HEK293 (cell line): ENCODE data around the gene DAGLB.
"Not testable (repeated sequence)": the region's sequence is repeated elsewhere in the genome, so short reads cannot be mapped to it uniquely, and the experiment has no call there.

Source experiments
- CTCF ChIA-PET: fragments of 350-600 bp; formaldehyde crosslinking; extraction: SDS; loops from one replicate; lab custom pipeline; 2021; ENCODE audit warnings: antibody characterized with exemption; lab: Yijun Ruan, JAX
- POLR2A ChIA-PET: fragments of 300-600 bp; formaldehyde crosslinking; extraction: SDS; loops from one replicate; lab custom pipeline; 2020; ENCODE audit warnings: antibody characterized with exemption, inconsistent platforms; lab: Yijun Ruan, JAX
- H3K27ac ChIP-seq: fragments of 200-500 bp; sonication (Bioruptor generic); 2 replicates; pipeline ENCODE4 v1.5.1; 2014; ENCODE audit warnings: low read depth, low read length, control low read depth, inconsistent platforms; ENCODE audit errors: extremely low read depth
- H3K36me3 ChIP-seq, 2 experiments: fragments of 200-500 bp in 1 of 2; sonication (Bioruptor generic) in 1 of 2; 1 replicate in 1 of 2; 2 replicates in 1 of 2; pipeline ENCODE4 v1.5.1; 2014 to 2017; ENCODE audit warnings: inconsistent platforms in 2 of 2, low read length in 2 of 2; ENCODE audit not compliant: control insufficient read depth in 2 of 2, insufficient read depth in 1 of 2
- H3K4me1 ChIP-seq: fragments of 200-500 bp; sonication (Bioruptor generic); 2 replicates; pipeline ENCODE4 v1.5.1; 2014; ENCODE audit warnings: mild to moderate bottlenecking, low read length, inconsistent platforms; ENCODE audit not compliant: control insufficient read depth, insufficient read depth
- H3K4me3 ChIP-seq: 2 replicates; pipeline ENCODE4 v1.5.1; 2011; ENCODE audit warnings: low read depth, mild to moderate bottlenecking, control low read depth, low read length, moderate library complexity
- H3K9me3 ChIP-seq: fragments of 200-500 bp; sonication (Bioruptor generic); 2 replicates; pipeline ENCODE4 v1.5.1; 2014; ENCODE audit warnings: low read depth, low read length, inconsistent platforms; ENCODE audit not compliant: control insufficient read depth, insufficient read depth
- AEBP2 ChIP-seq: fragments of 450-650 bp; formaldehyde crosslinking; IDR thresholded peaks from 2 replicates; pipeline ENCODE4 v1.5.1; 2016; ENCODE audit warnings: missing biosample characterization, missing genetic modification characterization, borderline replicate concordance
- EGR2 ChIP-seq: fragments of 450-650 bp; formaldehyde crosslinking; IDR thresholded peaks from 2 replicates; pipeline ENCODE4 v1.5.1; 2016; ENCODE audit warnings: low read depth, missing biosample characterization, missing genetic modification characterization
- FEZF1 ChIP-seq: fragments of 450-650 bp; formaldehyde crosslinking; IDR thresholded peaks from 2 replicates; pipeline ENCODE4 v1.5.1; 2016; ENCODE audit warnings: missing biosample characterization, missing genetic modification characterization
- HOXC10 ChIP-seq: sonication (generic); formaldehyde crosslinking; IDR thresholded peaks from 2 replicates; pipeline ENCODE4 v1.8.1; 2023; ENCODE audit warnings: mild to moderate bottlenecking, missing genetic modification reagents
- IKZF3 ChIP-seq: fragments of 450-650 bp; IDR thresholded peaks from 2 replicates; pipeline ENCODE4 v1.5.0; 2018; ENCODE audit warnings: missing biosample characterization, mild to moderate bottlenecking, missing genetic modification characterization, moderate library complexity
- KLF10 ChIP-seq: fragments of 450-650 bp; IDR thresholded peaks from 2 replicates; pipeline ENCODE4 v1.5.1; 2018; ENCODE audit warnings: missing biosample characterization, mild to moderate bottlenecking, missing genetic modification characterization
- TCF7L2 ChIP-seq: IDR thresholded peaks from 2 replicates; pipeline ENCODE4 v1.6.1; 2011; ENCODE audit warnings: low read depth, mild to moderate bottlenecking, inconsistent platforms, low read length, moderate library complexity, borderline replicate concordance
- ZBTB17 ChIP-seq: fragments of 450-650 bp; formaldehyde crosslinking; IDR thresholded peaks from 2 replicates; pipeline ENCODE4 v1.5.1; 2016; ENCODE audit warnings: missing biosample characterization, missing genetic modification characterization
- ZBTB44 ChIP-seq: fragments of 450-650 bp; IDR thresholded peaks from 2 replicates; pipeline ENCODE4 v1.5.1; 2018; ENCODE audit warnings: missing biosample characterization, mild to moderate bottlenecking, missing genetic modification characterization
- ZBTB7A ChIP-seq: fragments of 450-650 bp; formaldehyde crosslinking; IDR thresholded peaks from 2 replicates; pipeline ENCODE4 v1.5.1; 2016; ENCODE audit warnings: low read depth, missing biosample characterization, missing genetic modification characterization
- ZNF10 ChIP-seq: fragments of 450-650 bp; formaldehyde crosslinking; IDR thresholded peaks from 2 replicates; pipeline ENCODE4 v1.5.1; 2017; ENCODE audit warnings: missing biosample characterization, missing genetic modification characterization
- ZNF112 ChIP-seq: fragments of 450-650 bp; formaldehyde crosslinking; IDR thresholded peaks from 2 replicates; pipeline ENCODE4 v1.5.0; 2017; ENCODE audit warnings: missing biosample characterization, missing genetic modification characterization
- ZNF121 ChIP-seq: fragments of 450-650 bp; formaldehyde crosslinking; IDR thresholded peaks from 2 replicates; pipeline ENCODE4 v1.5.1; 2016; ENCODE audit warnings: missing biosample characterization, missing genetic modification characterization
- ZNF148 ChIP-seq: fragments of 450-650 bp; formaldehyde crosslinking; IDR thresholded peaks from 2 replicates; pipeline ENCODE4 v1.5.0; 2017; ENCODE audit warnings: missing biosample characterization, missing genetic modification characterization, borderline replicate concordance
- ZNF19 ChIP-seq: fragments of 450-650 bp; formaldehyde crosslinking; IDR thresholded peaks from 2 replicates; pipeline ENCODE4; 2016; ENCODE audit warnings: missing biosample characterization, missing genetic modification characterization, low read depth
- ZNF311 ChIP-seq: fragments of 450-650 bp; formaldehyde crosslinking; IDR thresholded peaks from 2 replicates; pipeline ENCODE4 v1.5.1; 2017; ENCODE audit warnings: missing biosample characterization, missing genetic modification characterization, borderline replicate concordance
- ZNF341 ChIP-seq: fragments of 450-650 bp; formaldehyde crosslinking; IDR thresholded peaks from 2 replicates; pipeline ENCODE4; 2016; ENCODE audit warnings: low read depth, missing biosample characterization, missing genetic modification characterization
- ZNF366 ChIP-seq: fragments of 450-650 bp; formaldehyde crosslinking; conservative IDR thresholded peaks from 2 replicates; pipeline ENCODE4 v1.5.1; 2016; ENCODE audit warnings: missing biosample characterization, missing genetic modification characterization
- ZNF416 ChIP-seq: fragments of 450-650 bp; formaldehyde crosslinking; IDR thresholded peaks from 2 replicates; pipeline ENCODE4 v1.5.1; 2016; ENCODE audit warnings: missing biosample characterization, missing genetic modification characterization
- ZNF426 ChIP-seq: fragments of 450-650 bp; formaldehyde crosslinking; IDR thresholded peaks from 2 replicates; pipeline ENCODE4 v1.5.1; 2017; ENCODE audit warnings: missing biosample characterization, missing genetic modification characterization, mild to moderate bottlenecking, inconsistent platforms, moderate library complexity
- ZNF580 ChIP-seq: fragments of 450-650 bp; formaldehyde crosslinking; IDR thresholded peaks from 2 replicates; pipeline ENCODE4 v1.5.1; 2016; ENCODE audit warnings: missing biosample characterization, missing genetic modification characterization
- ZNF596 ChIP-seq: fragments of 450-650 bp; IDR thresholded peaks from 2 replicates; pipeline ENCODE4 v1.5.0; 2018; ENCODE audit warnings: missing biosample characterization, mild to moderate bottlenecking, missing genetic modification characterization, moderate library complexity
- ZNF621 ChIP-seq: fragments of 450-650 bp; formaldehyde crosslinking; IDR thresholded peaks from 2 replicates; pipeline ENCODE4 v1.5.1; 2017; ENCODE audit warnings: missing biosample characterization, missing genetic modification characterization
- ZNF623 ChIP-seq: fragments of 450-650 bp; formaldehyde crosslinking; IDR thresholded peaks from 2 replicates; pipeline ENCODE4 v1.5.1; 2016; ENCODE audit warnings: missing biosample characterization, missing genetic modification characterization
- ZNF624 ChIP-seq: fragments of 450-650 bp; formaldehyde crosslinking; IDR thresholded peaks from 2 replicates; pipeline ENCODE4 v1.5.1; 2017; ENCODE audit warnings: missing biosample characterization, missing genetic modification characterization
- ZNF791 ChIP-seq: fragments of 450-650 bp; formaldehyde crosslinking; IDR thresholded peaks from 2 replicates; pipeline ENCODE4 v1.5.1; 2016; ENCODE audit warnings: missing biosample characterization, missing genetic modification characterization

Gene DAGLB

GRCh38 chr7:6382817-6383216, 64.9 kb downstream of the DAGLB start:
- Histone ChIP-seq H3K4me1 (peaks cover 14% of the 10 kb centered on the region), H3K27ac (no peak overlapping the region), H3K4me3 (no peak overlapping the region), H3K9me3 (no peaks in the 10 kb centered on the region), H3K36me3 (peaks cover 6 to 11% of the 10 kb centered on the region in 2 experiments; a peak in 2 of 3 replicates)
- POLR2A ChIA-PET: no interaction called here
- CTCF ChIA-PET: interaction anchor here (0.6 to 0.7 kb wide), 2 partner anchors 33 to 118 kb away, joined by 3 to 4 read pairs; no protein-coding TSS in a partner anchor
- TF ChIP-seq TCF7L2: no peak
- TF ChIP-seq ZNF341 (tag by site-specific recombination): no peak
- TF ChIP-seq ZNF426 (tag by site-specific recombination): no peak
- TF ChIP-seq HOXC10: no peak
- TF ChIP-seq ZNF623 (tag by site-specific recombination): no peak
- no peak for TF ChIP-seq ZNF621 (tag by site-specific recombination)
- no peak for TF ChIP-seq EGR2
- TF ChIP-seq AEBP2: no peak

- H3K27ac ChIP-seq: not testable (repeated sequence)
- H3K4me1 ChIP-seq: peaks cover 17% of the 10 kb centered on the region
Observed at GRCh38 chr7:6381846-6382245, 65.9 kb downstream of the DAGLB start.

GRCh38 chr7:6380310-6381095, 67.3 kb downstream of the DAGLB start:
- H3K27ac ChIP-seq: no peak overlapping the region
- CTCF ChIA-PET: interaction anchor here (0.5 kb wide), 1 partner anchor 34 kb away, joined by 7 read pairs; no protein-coding TSS in a partner anchor
- POLR2A ChIA-PET: interaction anchor here (0.5 to 0.6 kb wide), 2 partner anchors 31 to 369 kb away, joined by 3 to 4 read pairs; no protein-coding TSS in a partner anchor
- no peak for TF ChIP-seq ZNF10
- no peak for TF ChIP-seq ZNF366 (tag by site-specific recombination)
- no peak for TF ChIP-seq ZNF416 (tag by site-specific recombination)
- no peak for TF ChIP-seq ZNF148 (tag by site-specific recombination)
- peak; percentile 52; the same call in 1 of the 2 replicates for TF ChIP-seq FEZF1
- no peak for TF ChIP-seq ZBTB7A
- TF ChIP-seq IKZF3 (tag by site-specific recombination): no peak
- no peak for TF ChIP-seq ZNF19 (tag by site-specific recombination)
- no peak for TF ChIP-seq ZNF624 (tag by site-specific recombination)
- TF ChIP-seq ZNF623 (tag by site-specific recombination): no peak
- no peak for TF ChIP-seq ZBTB17 (tag by site-specific recombination)
- no peak for TF ChIP-seq ZNF112 (tag by site-specific recombination)
- no peak for TF ChIP-seq ZBTB44 (tag by site-specific recombination)
- TF ChIP-seq KLF10 (tag by site-specific recombination): no peak
- no peak for TF ChIP-seq ZNF341 (tag by site-specific recombination)
- TF ChIP-seq ZNF791: no peak
- TF ChIP-seq ZNF121: peak; percentile 67; the same call in 1 of the 2 replicates
- TF ChIP-seq ZNF580 (tag by site-specific recombination): no peak
- no peak for TF ChIP-seq ZNF596 (tag by site-specific recombination)
- TF ChIP-seq ZNF311: no peak

More at GRCh38 chr7:6381846-6382245, 65.9 kb downstream of the DAGLB start:
- POLR2A ChIA-PET: interaction anchor here (0.6 to 1.0 kb wide), 4 partner anchors 15 to 82 kb away, joined by 3 to 5 read pairs (median 4); no protein-coding TSS in a partner anchor
- CTCF ChIA-PET, H3K9me3 ChIP-seq, H3K36me3 ChIP-seq, H3K4me3 ChIP-seq: not testable (repeated sequence)

More at GRCh38 chr7:6380310-6381095, 67.3 kb downstream of the DAGLB start:
- Histone ChIP-seq H3K36me3 (peaks cover 0 to 7% of the 10 kb centered on the region in 2 experiments; a peak in 2 of 3 replicates), H3K4me3 (no peak overlapping the region), H3K4me1 (peaks cover 16% of the 10 kb centered on the region), H3K9me3 (no peaks in the 10 kb centered on the region)
